ENCODE results near the gene TEX26.

DNA sequence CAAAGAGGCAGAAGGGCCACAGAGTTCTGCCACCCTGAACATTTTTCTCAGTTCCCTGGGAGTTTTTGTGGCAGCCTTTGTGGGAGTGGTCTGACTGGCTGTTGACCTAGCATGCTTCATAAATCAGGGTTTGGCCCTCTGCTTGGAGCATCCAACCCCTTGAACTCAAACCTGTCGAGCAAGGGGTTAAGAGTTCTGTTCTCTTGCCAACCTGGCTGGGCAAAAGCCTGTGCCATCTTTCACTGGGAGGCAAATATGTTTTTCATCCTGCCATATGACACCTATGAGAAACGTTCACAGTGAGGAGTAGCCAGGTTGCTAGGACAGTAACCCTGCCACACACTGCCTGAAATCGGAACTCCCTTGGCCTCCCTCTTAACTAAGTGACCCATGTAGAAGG lies 7.7 kb upstream of the TEX26 start:
- no peak for TF ChIP-seq CHD4 (IDR thresholded peaks at IDR 0.05; ENCODE audit: borderline replicate concordance)
- TF ChIP-seq JUN (IDR thresholded peaks at IDR 0.05) = no peak
- no peak for TF ChIP-seq HDAC2 (IDR thresholded peaks at IDR 0.05)
- TF ChIP-seq RAD21 (conservative IDR thresholded peaks at IDR 0.05 in 1 of 2, IDR thresholded peaks at IDR 0.05 in 1 of 2) = no peak
- TF ChIP-seq, protein P1, sequence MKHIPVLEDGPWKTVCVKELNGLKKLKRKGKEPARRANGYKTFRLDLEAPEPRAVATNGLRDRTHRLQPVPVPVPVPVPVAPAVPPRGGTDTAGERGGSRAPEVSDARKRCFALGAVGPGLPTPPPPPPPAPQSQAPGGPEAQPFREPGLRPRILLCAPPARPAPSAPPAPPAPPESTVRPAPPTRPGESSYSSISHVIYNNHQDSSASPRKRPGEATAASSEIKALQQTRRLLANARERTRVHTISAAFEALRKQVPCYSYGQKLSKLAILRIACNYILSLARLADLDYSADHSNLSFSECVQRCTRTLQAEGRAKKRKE (CRISPR knock-in tag; IDR thresholded peaks at IDR 0.05; ENCODE audit: low read depth) = no peak
- TF ChIP-seq MAFK (IDR thresholded peaks at IDR 0.05; ENCODE audit: partially characterized antibody) = no peak

Measured in A549 (cell line).